ENCODE data around the gene TMEM43. TPM values are rescaled to one million over a fixed set of nuclear protein-coding genes. Genes with fewer than 3 reads are reported as not detected.

The TMEM43 gene
- total and polyA plus RNA-seq, 2 of the 13 experiments (the other 11 are each of a cell fraction or from before 2014, with no cell fraction given): 48.9 to 50.5 TPM

DNA sequence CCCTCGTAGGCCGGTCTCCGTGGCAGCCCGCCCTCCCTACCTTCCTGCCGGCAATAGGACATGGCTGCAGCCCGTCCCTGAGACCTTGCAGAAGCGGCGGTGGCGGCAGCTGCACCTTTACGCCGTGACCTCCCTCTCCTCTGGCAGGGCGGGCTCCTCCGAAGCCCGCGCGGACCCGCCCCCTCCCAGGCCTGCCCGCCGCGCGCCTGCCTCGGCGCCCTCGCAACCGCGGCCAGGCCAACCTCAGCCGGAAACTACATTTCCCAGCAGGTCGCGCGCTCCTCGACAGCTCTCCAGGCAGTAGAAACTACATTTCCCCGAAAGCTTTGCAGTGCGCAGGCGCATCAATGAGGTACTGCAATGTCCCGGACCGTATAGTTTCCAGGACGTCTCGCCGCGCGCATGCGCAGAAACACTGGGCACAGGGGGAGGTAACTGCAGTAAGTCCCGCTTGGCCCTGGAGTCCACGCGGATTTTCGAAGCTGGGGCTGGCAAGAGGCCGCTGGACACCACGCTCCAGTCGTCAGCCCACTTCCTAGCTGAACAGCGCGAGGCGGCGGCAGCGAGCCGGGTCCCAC, at the start of gene TMEM43, which contains the start of gene CHCHD4 (continued):
- TF ChIP-seq, protein P1, sequence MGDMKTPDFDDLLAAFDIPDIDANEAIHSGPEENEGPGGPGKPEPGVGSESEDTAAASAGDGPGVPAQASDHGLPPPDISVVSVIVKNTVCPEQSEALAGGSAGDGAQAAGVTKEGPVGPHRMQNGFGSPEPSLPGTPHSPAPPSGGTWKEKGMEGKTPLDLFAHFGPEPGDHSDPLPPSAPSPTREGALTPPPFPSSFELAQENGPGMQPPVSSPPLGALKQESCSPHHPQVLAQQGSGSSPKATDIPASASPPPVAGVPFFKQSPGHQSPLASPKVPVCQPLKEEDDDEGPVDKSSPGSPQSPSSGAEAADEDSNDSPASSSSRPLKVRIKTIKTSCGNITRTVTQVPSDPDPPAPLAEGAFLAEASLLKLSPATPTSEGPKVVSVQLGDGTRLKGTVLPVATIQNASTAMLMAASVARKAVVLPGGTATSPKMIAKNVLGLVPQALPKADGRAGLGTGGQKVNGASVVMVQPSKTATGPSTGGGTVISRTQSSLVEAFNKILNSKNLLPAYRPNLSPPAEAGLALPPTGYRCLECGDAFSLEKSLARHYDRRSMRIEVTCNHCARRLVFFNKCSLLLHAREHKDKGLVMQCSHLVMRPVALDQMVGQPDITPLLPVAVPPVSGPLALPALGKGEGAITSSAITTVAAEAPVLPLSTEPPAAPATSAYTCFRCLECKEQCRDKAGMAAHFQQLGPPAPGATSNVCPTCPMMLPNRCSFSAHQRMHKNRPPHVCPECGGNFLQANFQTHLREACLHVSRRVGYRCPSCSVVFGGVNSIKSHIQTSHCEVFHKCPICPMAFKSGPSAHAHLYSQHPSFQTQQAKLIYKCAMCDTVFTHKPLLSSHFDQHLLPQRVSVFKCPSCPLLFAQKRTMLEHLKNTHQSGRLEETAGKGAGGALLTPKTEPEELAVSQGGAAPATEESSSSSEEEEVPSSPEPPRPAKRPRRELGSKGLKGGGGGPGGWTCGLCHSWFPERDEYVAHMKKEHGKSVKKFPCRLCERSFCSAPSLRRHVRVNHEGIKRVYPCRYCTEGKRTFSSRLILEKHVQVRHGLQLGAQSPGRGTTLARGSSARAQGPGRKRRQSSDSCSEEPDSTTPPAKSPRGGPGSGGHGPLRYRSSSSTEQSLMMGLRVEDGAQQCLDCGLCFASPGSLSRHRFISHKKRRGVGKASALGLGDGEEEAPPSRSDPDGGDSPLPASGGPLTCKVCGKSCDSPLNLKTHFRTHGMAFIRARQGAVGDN (CRISPR knock-in tag; IDR thresholded peaks at IDR 0.05): peak; percentile 82
- TF ChIP-seq YEATS2 (CRISPR knock-in tag; IDR thresholded peaks at IDR 0.05; ENCODE audit: borderline replicate concordance) (peak; percentile 63; the same call in 1 of the 2 replicates), ZNF83 (CRISPR knock-in tag; IDR thresholded peaks at IDR 0.05; ENCODE audit: borderline replicate concordance) (no peak), ONECUT2 (CRISPR knock-in tag; IDR thresholded peaks at IDR 0.05) (no peak), REL (CRISPR knock-in tag; conservative IDR thresholded peaks at IDR 0.05) (no peak), ZNF589 (CRISPR knock-in tag; conservative IDR thresholded peaks at IDR 0.05) (no peak; the same call in 1 of the 2 replicates), GFI1 (CRISPR knock-in tag; IDR thresholded peaks at IDR 0.05; ENCODE audit: borderline replicate concordance) (no peak; the same call in 1 of the 2 replicates), PRPF4 (IDR thresholded peaks at IDR 0.05; ENCODE audit: low read depth, low read length, poor library complexity, severe bottlenecking) (no peak), BORCS8-MEF2B (CRISPR knock-in tag; IDR thresholded peaks at IDR 0.05) (no peak), ZNF550 (CRISPR knock-in tag; IDR thresholded peaks at IDR 0.05; ENCODE audit: borderline replicate concordance) (0 out of 2 replicates have a peak, but pooled peaks have one; percentile 13), NCOR1 (IDR thresholded peaks at IDR 0.05; ENCODE audit: borderline replicate concordance, low read length) (0 out of 2 replicates have a peak, but pooled peaks have one; percentile 25), SPEN (CRISPR knock-in tag; IDR thresholded peaks at IDR 0.05; ENCODE audit: low read depth) (peak; percentile 61)
- TF ChIP-seq, protein P2, sequence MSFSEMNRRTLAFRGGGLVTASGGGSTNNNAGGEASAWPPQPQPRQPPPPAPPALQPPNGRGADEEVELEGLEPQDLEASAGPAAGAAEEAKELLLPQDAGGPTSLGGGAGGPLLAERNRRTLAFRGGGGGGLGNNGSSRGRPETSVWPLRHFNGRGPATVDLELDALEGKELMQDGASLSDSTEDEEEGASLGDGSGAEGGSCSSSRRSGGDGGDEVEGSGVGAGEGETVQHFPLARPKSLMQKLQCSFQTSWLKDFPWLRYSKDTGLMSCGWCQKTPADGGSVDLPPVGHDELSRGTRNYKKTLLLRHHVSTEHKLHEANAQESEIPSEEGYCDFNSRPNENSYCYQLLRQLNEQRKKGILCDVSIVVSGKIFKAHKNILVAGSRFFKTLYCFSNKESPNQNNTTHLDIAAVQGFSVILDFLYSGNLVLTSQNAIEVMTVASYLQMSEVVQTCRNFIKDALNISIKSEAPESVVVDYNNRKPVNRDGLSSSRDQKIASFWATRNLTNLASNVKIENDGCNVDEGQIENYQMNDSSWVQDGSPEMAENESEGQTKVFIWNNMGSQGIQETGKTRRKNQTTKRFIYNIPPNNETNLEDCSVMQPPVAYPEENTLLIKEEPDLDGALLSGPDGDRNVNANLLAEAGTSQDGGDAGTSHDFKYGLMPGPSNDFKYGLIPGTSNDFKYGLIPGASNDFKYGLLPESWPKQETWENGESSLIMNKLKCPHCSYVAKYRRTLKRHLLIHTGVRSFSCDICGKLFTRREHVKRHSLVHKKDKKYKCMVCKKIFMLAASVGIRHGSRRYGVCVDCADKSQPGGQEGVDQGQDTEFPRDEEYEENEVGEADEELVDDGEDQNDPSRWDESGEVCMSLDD (CRISPR knock-in tag; IDR thresholded peaks at IDR 0.05; ENCODE audit: borderline replicate concordance): no peak
- TF ChIP-seq, protein P3, sequence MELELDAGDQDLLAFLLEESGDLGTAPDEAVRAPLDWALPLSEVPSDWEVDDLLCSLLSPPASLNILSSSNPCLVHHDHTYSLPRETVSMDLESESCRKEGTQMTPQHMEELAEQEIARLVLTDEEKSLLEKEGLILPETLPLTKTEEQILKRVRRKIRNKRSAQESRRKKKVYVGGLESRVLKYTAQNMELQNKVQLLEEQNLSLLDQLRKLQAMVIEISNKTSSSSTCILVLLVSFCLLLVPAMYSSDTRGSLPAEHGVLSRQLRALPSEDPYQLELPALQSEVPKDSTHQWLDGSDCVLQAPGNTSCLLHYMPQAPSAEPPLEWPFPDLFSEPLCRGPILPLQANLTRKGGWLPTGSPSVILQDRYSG (CRISPR knock-in tag; IDR thresholded peaks at IDR 0.05): no peak
- TF ChIP-seq, protein P4, sequence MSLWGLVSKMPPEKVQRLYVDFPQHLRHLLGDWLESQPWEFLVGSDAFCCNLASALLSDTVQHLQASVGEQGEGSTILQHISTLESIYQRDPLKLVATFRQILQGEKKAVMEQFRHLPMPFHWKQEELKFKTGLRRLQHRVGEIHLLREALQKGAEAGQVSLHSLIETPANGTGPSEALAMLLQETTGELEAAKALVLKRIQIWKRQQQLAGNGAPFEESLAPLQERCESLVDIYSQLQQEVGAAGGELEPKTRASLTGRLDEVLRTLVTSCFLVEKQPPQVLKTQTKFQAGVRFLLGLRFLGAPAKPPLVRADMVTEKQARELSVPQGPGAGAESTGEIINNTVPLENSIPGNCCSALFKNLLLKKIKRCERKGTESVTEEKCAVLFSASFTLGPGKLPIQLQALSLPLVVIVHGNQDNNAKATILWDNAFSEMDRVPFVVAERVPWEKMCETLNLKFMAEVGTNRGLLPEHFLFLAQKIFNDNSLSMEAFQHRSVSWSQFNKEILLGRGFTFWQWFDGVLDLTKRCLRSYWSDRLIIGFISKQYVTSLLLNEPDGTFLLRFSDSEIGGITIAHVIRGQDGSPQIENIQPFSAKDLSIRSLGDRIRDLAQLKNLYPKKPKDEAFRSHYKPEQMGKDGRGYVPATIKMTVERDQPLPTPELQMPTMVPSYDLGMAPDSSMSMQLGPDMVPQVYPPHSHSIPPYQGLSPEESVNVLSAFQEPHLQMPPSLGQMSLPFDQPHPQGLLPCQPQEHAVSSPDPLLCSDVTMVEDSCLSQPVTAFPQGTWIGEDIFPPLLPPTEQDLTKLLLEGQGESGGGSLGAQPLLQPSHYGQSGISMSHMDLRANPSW (CRISPR knock-in tag; IDR thresholded peaks at IDR 0.05; ENCODE audit: borderline replicate concordance): peak; percentile 53; the same call in 1 of the 2 replicates
